Nephron progenitor cell (in vitro differentiated cells): ENCODE data around the gene LAMTOR2.

ENCODE experiments used
- DNase-seq: peaks from one replicate; pipeline ENCODE4 v3.0.0; 2021
- H3K27ac Mint-ChIP-seq: 2 replicates; pipeline ENCODE4 v1.8.0; 2021; ENCODE audit warnings: mild to moderate bottlenecking, moderate library complexity, mixed read lengths
- H3K27me3 Mint-ChIP-seq: 2 replicates; pipeline ENCODE4 v1.8.0; 2021; ENCODE audit warnings: mild to moderate bottlenecking, low read depth, mixed read lengths; ENCODE audit not compliant: poor library complexity
- H3K36me3 Mint-ChIP-seq: 2 replicates; pipeline ENCODE4 v1.8.0; 2021; ENCODE audit warnings: low read depth, mixed read lengths
- H3K4me1 Mint-ChIP-seq: 2 replicates; pipeline ENCODE4 v1.8.0; 2021; ENCODE audit warnings: mixed read lengths
- H3K4me3 Mint-ChIP-seq: 2 replicates; pipeline ENCODE4 v1.8.0; 2021; ENCODE audit warnings: mild to moderate bottlenecking, moderate library complexity, mixed read lengths
- H3K9me3 Mint-ChIP-seq: 2 replicates; pipeline ENCODE4 v1.8.0; 2021; ENCODE audit warnings: mild to moderate bottlenecking, moderate library complexity, mixed read lengths
- TF ChIP-seq, protein P1 (sequence below): fragments of 200-600 bp; sonication (generic); IDR thresholded peaks from 2 replicates; pipeline ENCODE4 v1.5.0; 2021; ENCODE audit warnings: antibody characterized with exemption

The LAMTOR2 gene

DNA sequence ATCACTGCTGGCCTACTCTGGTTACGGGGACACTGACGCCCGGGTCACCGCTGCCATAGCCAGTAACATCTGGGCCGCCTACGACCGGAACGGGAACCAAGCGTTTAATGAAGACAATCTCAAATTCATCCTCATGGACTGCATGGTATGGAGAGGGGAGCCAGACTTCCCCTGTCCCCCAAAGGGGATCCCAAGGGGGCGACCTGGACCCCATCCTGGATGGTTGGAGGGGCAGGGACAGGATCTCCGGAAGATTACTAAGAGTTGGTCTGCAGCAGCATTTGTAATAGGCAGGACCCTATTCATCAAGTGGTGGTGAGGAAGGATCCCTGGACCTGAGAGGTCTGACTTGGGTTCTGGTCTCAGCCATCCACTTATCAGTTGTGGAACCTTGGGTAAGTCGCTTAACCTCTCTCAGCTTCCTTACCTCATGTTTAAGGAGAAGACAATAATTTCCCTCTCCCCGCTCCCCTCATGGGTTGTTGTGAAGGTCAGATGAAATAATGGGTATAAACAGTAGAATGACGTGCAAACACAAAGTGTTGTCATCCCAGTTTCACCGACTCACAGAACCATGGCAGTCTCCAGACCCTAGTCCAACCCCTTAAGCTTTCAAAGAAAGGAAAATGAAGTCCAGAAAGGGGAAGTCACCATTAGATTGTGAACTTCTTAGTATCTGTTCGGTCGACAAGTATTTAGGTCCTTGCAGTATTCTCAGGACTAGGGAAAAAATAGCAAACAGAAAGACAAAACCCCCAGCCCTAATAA, 883 bp downstream of the LAMTOR2 start:
- DNase-seq, result no peak
- peaks cover 29% of the 10 kb centered on the region for H3K4me1 Mint-ChIP-seq
- peaks cover 4% of the 10 kb centered on the region for H3K27me3 Mint-ChIP-seq
- no peak overlapping the region for H3K27ac Mint-ChIP-seq
- peak overlapping the region; percentile 93 for H3K4me3 Mint-ChIP-seq
- H3K36me3 Mint-ChIP-seq, result peaks cover 25% of the 10 kb centered on the region
- TF ChIP-seq, protein P1, sequence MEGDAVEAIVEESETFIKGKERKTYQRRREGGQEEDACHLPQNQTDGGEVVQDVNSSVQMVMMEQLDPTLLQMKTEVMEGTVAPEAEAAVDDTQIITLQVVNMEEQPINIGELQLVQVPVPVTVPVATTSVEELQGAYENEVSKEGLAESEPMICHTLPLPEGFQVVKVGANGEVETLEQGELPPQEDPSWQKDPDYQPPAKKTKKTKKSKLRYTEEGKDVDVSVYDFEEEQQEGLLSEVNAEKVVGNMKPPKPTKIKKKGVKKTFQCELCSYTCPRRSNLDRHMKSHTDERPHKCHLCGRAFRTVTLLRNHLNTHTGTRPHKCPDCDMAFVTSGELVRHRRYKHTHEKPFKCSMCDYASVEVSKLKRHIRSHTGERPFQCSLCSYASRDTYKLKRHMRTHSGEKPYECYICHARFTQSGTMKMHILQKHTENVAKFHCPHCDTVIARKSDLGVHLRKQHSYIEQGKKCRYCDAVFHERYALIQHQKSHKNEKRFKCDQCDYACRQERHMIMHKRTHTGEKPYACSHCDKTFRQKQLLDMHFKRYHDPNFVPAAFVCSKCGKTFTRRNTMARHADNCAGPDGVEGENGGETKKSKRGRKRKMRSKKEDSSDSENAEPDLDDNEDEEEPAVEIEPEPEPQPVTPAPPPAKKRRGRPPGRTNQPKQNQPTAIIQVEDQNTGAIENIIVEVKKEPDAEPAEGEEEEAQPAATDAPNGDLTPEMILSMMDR, result no peak
- H3K9me3 Mint-ChIP-seq, result no peaks in the 10 kb centered on the region

DNA sequence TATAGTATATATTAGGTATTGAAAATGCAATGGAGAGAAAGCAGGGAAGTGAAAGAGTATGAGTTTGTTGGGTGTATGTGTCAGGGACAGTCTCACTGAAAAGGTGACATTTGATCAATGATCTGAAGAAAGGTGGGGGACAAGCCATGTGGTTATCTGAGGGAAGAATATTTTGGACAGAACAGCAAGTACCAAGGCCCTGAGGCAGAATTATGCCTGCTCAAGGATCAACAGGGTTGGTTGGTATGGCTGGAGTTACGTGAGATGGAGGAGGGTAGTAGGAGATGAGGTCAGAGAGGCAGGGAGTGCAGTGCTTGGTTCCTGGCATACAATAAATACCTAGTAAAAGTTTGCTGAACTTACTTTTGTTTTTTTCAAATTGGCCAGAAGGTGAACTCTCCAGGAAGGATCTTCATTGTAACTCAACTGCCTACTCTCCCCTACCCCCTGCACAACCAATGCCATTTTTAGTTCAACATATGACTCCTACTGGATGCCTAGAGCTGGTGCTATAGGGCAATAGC, 1.8 kb downstream of the LAMTOR2 start:
- peaks cover 7% of the 10 kb centered on the region for H3K27me3 Mint-ChIP-seq

DNA sequence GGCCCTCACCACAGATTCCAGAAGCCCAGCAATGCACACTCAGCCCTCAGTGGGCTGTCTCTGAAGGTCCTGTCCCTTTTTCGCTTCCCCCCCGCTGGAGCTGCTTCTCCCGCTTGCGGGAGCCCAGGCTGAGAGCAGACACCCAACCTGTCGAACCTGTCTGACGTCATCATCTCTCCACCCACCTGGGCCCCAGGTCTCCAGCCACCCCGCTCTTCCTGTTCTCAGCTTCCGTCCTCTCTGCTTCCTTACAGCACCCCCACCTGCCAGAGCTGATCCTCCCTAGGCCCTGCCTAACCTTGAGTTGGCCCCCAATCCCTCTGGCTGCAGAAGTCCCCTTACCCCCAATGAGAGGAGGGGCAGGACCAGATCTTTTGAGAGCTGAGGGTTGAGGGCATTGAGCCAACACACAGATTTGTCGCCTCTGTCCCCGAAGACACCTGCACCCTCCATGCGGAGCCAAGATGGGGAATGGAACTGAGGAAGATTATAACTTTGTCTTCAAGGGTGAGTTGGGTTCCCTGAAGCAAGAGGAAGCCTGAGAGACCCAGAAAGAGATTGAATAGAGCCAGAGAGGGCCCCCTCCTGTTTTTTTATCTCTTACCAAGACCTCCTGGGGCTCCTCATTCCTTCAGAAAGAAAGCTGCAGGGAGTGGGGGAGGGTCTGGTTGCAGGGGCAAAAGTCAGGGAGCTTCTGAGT, 6.5 kb downstream of the LAMTOR2 start, which contains the start of gene RAB25:
TSS of gene RAB25 (plus strand) at position 224 of the 700 bp plus-strand sequence. CDS start at position 465, 241 bp downstream.
- no peaks in the 10 kb centered on the region for H3K9me3 Mint-ChIP-seq
- H3K4me3 Mint-ChIP-seq, result peak within 1 kb of the TSS; percentile 57
- H3K36me3 Mint-ChIP-seq, result peaks cover 12% of the 10 kb centered on the region
- H3K27ac Mint-ChIP-seq, result peak within 1 kb of the TSS; percentile 66
- TF ChIP-seq, protein P1, result no peak
- DNase-seq, result no peak
- peaks cover 29% of the 10 kb centered on the region for H3K4me1 Mint-ChIP-seq
- H3K27me3 Mint-ChIP-seq, result peaks cover 10% of the 10 kb centered on the region

More for the DNA sequence above, 1.8 kb downstream of the LAMTOR2 start:
- Mint-ChIP-seq H3K4me1 (peaks cover 32% of the 10 kb centered on the region), H3K9me3 (no peaks in the 10 kb centered on the region), H3K27ac (no peak overlapping the region), H3K36me3 (peaks cover 19% of the 10 kb centered on the region), H3K4me3 (peak overlapping the region; percentile 1)
- TF ChIP-seq, protein P1, result no peak
- DNase-seq, result no peak

DNA sequence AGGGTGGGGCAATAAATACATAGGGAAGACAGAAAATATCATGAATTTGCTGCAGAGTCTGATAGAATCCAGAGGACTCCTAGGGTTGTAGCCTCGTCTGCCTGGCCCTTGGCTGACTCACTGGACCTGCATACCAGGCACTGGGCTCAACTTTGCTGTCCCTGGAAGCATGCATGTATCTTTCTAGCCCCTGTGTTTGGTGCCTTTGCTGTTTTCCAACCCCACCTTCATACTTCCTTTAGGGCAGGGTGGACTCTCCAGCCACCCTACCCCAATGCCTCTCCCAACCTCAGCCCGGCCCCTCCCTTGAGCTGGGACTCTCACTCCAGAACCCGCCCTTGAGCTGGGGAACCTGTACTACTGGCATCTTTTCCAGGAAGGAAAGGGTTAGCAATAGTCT, 7.6 kb downstream of the LAMTOR2 start:
- DNase-seq, result no peak
- H3K9me3 Mint-ChIP-seq, result no peaks in the 10 kb centered on the region
- no peak overlapping the region for H3K27ac Mint-ChIP-seq
- peaks cover 7% of the 10 kb centered on the region for H3K36me3 Mint-ChIP-seq
- H3K4me3 Mint-ChIP-seq, result no peak overlapping the region
- TF ChIP-seq, protein P1, result no peak
- H3K27me3 Mint-ChIP-seq, result peaks cover 10% of the 10 kb centered on the region
- H3K4me1 Mint-ChIP-seq, result peaks cover 36% of the 10 kb centered on the region

DNA sequence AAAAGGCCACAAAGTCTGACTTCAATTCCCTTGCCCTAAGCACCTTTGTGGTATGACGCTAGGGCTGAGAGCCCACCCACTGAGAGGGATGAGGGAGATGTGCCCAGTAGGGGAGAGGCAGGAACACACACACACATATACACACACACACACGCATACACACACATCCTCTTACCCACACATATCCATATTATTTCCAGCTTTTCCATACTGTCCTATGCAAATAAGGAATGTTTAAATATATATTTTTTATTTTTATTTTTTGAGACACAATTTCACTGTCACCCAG, 9.4 kb downstream of the LAMTOR2 start:
- Mint-ChIP-seq H3K9me3 (no peaks in the 10 kb centered on the region), H3K4me1 (peaks cover 41% of the 10 kb centered on the region), H3K27ac (no peak overlapping the region), H3K27me3 (peaks cover 10% of the 10 kb centered on the region), H3K36me3 (no peaks in the 10 kb centered on the region), H3K4me3 (no peak overlapping the region)
- TF ChIP-seq, protein P1, result no peak
- no peak for DNase-seq
